NT2/D1 (cell line): Measurements from ENCODE around the gene DZIP1.

Source experiments
- SUZ12 ChIP-seq: IDR thresholded peaks from 2 replicates; pipeline ENCODE4 v1.6.1; 2011; ENCODE audit not compliant: insufficient read length, insufficient read depth; ENCODE audit errors: extremely low read depth
- YY1 ChIP-seq: IDR thresholded peaks from 2 replicates; pipeline ENCODE4 v1.6.1; 2011; ENCODE audit not compliant: insufficient read length, insufficient read depth
- ZNF274 ChIP-seq: IDR thresholded peaks from 2 replicates; pipeline ENCODE4 v1.6.1; 2011; ENCODE audit warnings: mild to moderate bottlenecking, low read depth, low read length

DNA sequence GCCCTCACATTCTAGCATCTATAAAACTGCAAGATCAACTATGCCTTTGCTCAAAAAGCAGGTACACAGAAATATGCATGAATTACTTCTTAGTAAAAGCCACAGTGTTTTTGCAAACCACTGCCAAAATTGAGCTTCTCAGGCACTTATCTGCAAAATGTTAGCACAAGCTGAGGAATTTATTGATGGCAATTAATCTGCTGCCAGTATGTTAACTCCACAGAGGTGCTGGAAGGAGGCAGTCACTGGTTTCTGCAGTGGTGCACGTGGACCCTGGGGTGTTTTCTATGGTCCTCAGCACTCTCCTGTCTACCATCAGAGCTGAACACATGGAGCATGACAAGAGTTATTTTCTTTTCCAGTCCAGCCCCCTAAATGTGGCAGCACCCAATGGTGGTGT lies 47.8 kb downstream of the DZIP1 start:
- TF ChIP-seq SUZ12, result no peak
- no peak for TF ChIP-seq ZNF274
- no peak for TF ChIP-seq YY1
